Measurements from ENCODE around the gene MFAP3L.
A peak's percentile ranks its signal among the peaks of the same experiment; 100 is the strongest.

Gene MFAP3L

GRCh38 chr4:170015285-170015684, 10.9 kb downstream of the MFAP3L start:
- no peak for DNase-seq

- DNase-seq: no peak
These were observed 11.7 kb downstream of the MFAP3L start for GRCh38 chr4:170014359-170015011.

GRCh38 chr4:170012629-170012958, 13.6 kb downstream of the MFAP3L start:
- DNase-seq: no peak

DNA sequence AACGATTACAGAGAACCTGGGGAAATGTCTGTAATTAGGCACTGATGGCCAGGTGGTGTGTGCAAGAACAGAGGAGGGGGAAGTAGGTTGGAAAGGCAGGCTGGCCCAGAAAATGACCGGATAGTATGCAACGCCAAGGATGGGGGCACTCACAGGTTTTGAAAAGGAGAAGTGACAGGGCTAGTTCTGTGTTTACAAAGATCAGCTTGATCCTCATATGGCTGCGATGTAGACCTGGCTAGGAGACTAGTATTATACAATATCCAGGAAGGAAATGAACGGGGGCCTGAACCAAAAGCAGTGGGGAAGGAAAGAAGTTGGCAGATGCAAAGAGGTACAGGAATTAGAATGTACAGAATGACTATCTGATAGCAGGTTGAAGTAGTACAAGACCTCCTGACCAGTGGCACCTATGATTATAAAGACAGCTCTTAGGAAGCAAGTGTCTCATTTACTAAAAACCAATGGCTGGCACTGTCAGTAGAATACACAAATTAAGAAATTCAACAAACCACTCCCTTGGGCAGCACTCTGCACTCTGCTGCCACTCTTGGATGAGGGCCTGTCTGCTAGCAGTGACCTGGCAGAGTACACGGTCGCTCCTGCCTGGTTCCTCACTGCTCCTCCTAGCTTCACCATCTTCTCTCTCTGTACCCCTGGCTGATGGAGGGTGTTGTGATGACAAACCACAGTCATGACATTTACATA, 14.1 kb downstream of the MFAP3L start:
- DNase-seq: no peak

DNA sequence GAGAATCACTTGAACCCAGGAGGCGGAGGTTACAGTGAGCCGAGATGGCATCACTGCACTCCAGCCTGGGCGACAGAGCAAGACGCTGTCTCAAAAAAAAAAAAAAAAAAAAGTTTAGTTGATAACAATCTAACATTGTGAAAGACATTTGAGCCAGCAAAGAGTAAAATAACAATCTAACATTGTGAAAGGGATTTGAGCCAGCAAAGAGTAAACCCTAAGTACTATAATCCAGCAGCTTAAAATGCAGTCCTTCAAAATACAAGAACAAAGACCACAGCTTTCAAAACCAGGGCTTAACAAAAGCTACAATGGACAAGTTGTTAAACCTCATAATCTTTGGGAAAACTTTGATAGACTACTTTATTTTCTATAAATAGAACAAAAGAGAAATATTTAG, 16.9 kb downstream of the MFAP3L start:
- DNase-seq: no peak

DNA sequence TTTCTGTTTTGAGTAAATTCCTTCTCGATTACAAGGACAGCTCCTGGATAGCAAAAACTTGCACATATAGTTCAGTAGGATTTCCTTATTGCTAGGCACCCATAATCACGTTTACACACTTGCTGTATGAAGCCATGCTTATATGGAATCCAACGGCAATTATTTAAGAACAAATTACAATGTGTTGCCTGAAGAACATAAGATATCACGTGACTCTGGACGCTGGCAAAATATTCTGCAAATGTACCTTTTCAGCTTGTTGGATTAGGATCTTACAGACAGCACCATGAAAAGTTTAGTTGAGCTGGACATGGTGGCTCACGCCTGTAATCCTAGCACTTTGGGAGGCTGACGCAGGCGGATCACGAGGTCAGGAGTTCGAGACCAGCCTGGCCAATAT, 17.4 kb downstream of the MFAP3L start:
- no peak for DNase-seq

GRCh38 chr4:170008371-170008770, 17.8 kb downstream of the MFAP3L start:
- no peak for DNase-seq

DNA sequence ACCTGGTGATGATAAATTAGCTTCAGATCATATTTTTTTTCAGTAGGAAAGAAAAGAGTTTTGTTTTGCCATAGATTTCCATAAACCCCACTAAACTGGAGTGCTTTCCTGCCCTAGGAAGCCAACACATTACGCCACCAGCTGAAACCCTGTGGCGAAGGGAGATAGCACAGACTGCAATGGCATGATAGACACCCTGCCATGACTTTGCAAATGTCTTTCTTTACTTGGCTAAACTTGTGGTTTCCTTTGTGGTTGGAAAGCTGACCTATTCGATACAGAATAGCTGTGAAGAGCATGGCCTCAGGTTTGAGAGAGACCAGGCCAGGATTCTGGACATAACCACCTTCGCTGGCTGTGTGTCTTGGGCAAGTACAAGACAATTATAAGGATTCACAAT, 19.1 kb downstream of the MFAP3L start:
- DNase-seq: no peak

DNA sequence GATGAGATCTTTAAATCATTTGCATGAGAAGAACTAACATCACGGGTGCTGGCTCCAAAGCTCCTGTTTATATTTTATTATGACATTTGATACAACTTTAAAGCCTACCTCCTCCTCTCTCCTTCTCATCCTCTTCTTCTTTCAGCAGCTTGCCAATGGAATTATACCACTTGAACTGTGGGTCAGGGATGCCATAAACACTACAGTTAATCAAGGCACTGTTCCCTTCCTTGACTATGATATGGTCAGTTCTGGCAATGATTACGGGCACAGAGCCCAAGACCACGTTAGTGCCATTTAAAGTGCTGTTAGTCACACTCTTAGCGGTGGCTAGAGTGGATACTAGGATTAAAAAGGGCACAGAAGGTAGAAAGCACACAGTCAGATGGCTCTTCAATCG, 20.7 kb downstream of the MFAP3L start:
- DNase-seq: no peak

- DNase-seq: no peak
These were observed 21.4 kb downstream of the MFAP3L start for GRCh38 chr4:170004651-170005295.

GRCh38 chr4:170003071-170004070, 22.8 kb downstream of the MFAP3L start:
- DNase-seq: no peak

- no peak for DNase-seq
These were observed 24.4 kb downstream of the MFAP3L start for GRCh38 chr4:170001745-170002267.

DNA sequence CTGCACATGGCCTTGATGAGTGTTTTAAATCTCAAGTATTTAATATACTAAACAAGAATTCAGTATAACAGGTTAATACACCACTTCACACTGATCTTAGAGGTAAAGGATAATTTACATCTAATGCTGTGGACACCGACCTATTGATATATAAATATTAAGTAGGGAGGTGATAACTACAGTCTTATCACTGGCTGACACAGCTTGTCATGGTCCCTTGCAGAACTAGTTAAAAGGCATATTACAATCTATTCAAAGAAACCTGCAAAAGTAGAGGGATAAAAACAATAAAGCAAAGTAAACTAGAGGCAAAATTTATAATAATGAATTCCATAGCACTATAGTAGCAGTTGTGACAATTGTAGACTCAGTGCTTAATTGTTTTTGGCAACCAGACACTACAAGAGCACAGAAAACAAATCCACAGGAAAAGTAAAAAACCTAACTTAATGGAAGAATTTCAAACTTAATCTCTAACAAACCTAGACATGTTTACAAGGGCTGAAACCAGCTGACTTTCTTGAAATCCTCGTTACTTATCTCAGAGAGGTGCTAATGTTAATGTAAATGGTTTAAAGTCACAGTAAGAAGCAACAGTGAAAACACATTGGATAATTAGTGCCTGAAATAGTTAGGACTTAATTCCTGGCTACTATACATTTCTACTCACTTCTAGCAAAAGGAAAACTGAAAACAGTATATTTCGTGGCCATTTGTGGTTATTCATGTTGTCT, 25.0 kb downstream of the MFAP3L start:
- DNase-seq: no peak

- DNase-seq: no peak
These were observed 26.3 kb downstream of the MFAP3L start for GRCh38 chr4:169999923-170000322.

GRCh38 chr4:169998981-169999380, 27.2 kb downstream of the MFAP3L start:
- DNase-seq: no peak

- DNase-seq: no peak
These were observed 29.6 kb downstream of the MFAP3L start for GRCh38 chr4:169996379-169997240.

- DNase-seq: no peak
These were observed 32.7 kb downstream of the MFAP3L start for GRCh38 chr4:169993531-169993930.

GRCh38 chr4:169988252-169988651, 37.9 kb downstream of the MFAP3L start:
- DNase-seq: peak; percentile 0

GRCh38 chr4:169987327-169988228, 38.6 kb downstream of the MFAP3L start:
- DNase-seq: no peak

DNA sequence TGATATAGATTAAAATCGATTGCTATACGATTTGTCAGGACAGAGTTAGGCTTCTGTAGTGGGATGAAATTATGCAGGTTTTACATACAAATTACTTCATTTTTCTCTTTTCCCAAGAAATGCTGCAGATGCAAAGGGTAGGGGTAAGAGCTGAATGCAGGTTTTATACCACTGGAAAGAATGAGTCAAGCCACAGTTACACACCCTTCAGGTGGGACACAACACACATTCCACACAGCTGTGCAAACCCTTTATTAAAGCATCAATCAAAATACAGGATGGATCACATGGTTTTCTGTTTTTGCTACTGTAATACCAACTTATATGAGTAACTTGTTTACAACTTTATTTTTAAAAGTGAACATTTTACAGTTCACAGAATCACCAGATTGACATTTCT, 39.8 kb downstream of the MFAP3L start:
- no peak for DNase-seq

Measured in HCEC 1CT (cell line).